A549 (cell line): ENCODE data around the gene RHEB. TPM values are rescaled to one million over a fixed set of nuclear protein-coding genes. Genes with fewer than 3 reads are reported as not detected.

Experiments
- ATAC-seq, 2 experiments: fragments of 200-7000 bp in 1 of 2; fragments of >200 bp in 1 of 2; cut with Nextera tagmentation in 1 of 2; cut with Tn5 transposase in 1 of 2; 3 replicates each; pipeline versions ENCODE4 v1.8.0 to v1.9.1; 2018 to 2020; ENCODE audit warnings: mild to moderate bottlenecking in 1 of 2, moderate library complexity in 1 of 2
- CTCF ChIA-PET: fragments of 300-600 bp; sonication (Branson Sonifier 250); formaldehyde crosslinking; extraction: SDS; loops from one replicate; lab custom pipeline; 2021; ENCODE audit warnings: antibody characterized with exemption, inconsistent platforms; lab: Yijun Ruan, JAX
- POLR2A ChIA-PET: fragments of 350-600 bp; formaldehyde crosslinking; extraction: SDS; loops from one replicate; lab custom pipeline; 2021; ENCODE audit warnings: antibody characterized with exemption, inconsistent platforms; lab: Yijun Ruan, JAX
- DNase-seq, 2 experiments: peaks; one replicate each; pipeline versions ENCODE4 v3.0.0 to v3.0.0-alpha.2; 2011 to 2016; ENCODE audit warnings: low read depth in 1 of 2, low spot score in 1 of 2
- FAIRE-seq: peaks from 2 replicates; lab custom pipeline; 2011; peaks lifted over from hg19 to GRCh38; lab: Jason Lieb, UNC
- H3K27ac ChIP-seq, 2 experiments: fragments of >200 bp; sonication (Bioruptor Twin); formaldehyde crosslinking; 3 replicates each; pipeline ENCODE4 v1.5.1; 2016 to 2017
- H3K4me1 ChIP-seq: fragments of >200 bp; sonication (Bioruptor Twin); formaldehyde crosslinking; 3 replicates; pipeline ENCODE4 v1.6.1; 2016
- H3K4me2 ChIP-seq: fragments of >200 bp; sonication (Bioruptor Twin); formaldehyde crosslinking; 3 replicates; pipeline ENCODE4 v1.6.1; 2016
- H3K4me3 ChIP-seq: fragments of >200 bp; sonication (Bioruptor Twin); formaldehyde crosslinking; 3 replicates; pipeline ENCODE4 v1.5.1; 2016
- H3K9me3 ChIP-seq: fragments of >200 bp; sonication (Bioruptor Twin); formaldehyde crosslinking; 3 replicates; pipeline ENCODE4 v1.6.1; 2016
- BHLHE40 ChIP-seq: IDR thresholded peaks from 2 replicates; pipeline ENCODE4 v1.6.1; 2012; ENCODE audit warnings: low read depth, low read length, inconsistent platforms
- CBX8 ChIP-seq: fragments of 200-600 bp; sonication (generic); IDR thresholded peaks from 2 replicates; pipeline ENCODE4 v1.6.1; 2016
- CHD4 ChIP-seq: fragments of 200-600 bp; sonication (generic); IDR thresholded peaks from 2 replicates; pipeline ENCODE4 v1.6.1; 2016; ENCODE audit warnings: antibody characterized with exemption, mild to moderate bottlenecking, borderline replicate concordance
- E2F6 ChIP-seq: IDR thresholded peaks from 2 replicates; pipeline ENCODE4 v1.6.1; 2012; ENCODE audit warnings: low read depth, borderline replicate concordance
- EHF ChIP-seq: fragments of 250-450 bp; sonication (Bioruptor Pico); IDR thresholded peaks from 2 replicates; pipeline ENCODE4 v1.5.0; 2020; ENCODE audit warnings: mild to moderate bottlenecking
- EHMT2 ChIP-seq: fragments of 200-600 bp; sonication (generic); IDR thresholded peaks from 2 replicates; pipeline ENCODE4 v1.6.1; 2016; ENCODE audit warnings: antibody characterized with exemption, low read depth, mild to moderate bottlenecking, moderate library complexity
- FOSB ChIP-seq: fragments of 250-450 bp; sonication (Bioruptor Pico); IDR thresholded peaks from 2 replicates; pipeline ENCODE4 v1.5.0; 2020; ENCODE audit warnings: mild to moderate bottlenecking, moderate library complexity
- HES2 ChIP-seq: fragments of >200 bp; sonication (Bioruptor Twin); formaldehyde crosslinking; IDR thresholded peaks from 2 replicates; pipeline ENCODE4 v1.6.1; 2016
- HEYL ChIP-seq: fragments of 250-450 bp; sonication (Bioruptor Pico); IDR thresholded peaks from 2 replicates; pipeline ENCODE4 v1.8.0; 2021; ENCODE audit warnings: mild to moderate bottlenecking, moderate library complexity
- HMGXB4 ChIP-seq: fragments of 250-450 bp; sonication (Bioruptor Pico); IDR thresholded peaks from 2 replicates; pipeline ENCODE4 v1.5.0; 2021; ENCODE audit warnings: mild to moderate bottlenecking, moderate library complexity, borderline replicate concordance
- HOXA7 ChIP-seq: fragments of 250-450 bp; sonication (Bioruptor Pico); IDR thresholded peaks from 2 replicates; pipeline ENCODE4 v1.5.0; 2020; ENCODE audit warnings: mild to moderate bottlenecking, moderate library complexity
- JUNB ChIP-seq: fragments of >200 bp; sonication (Bioruptor Twin); formaldehyde crosslinking; IDR thresholded peaks from 2 replicates; pipeline ENCODE4 v1.6.1; 2016
- KDM5A ChIP-seq: fragments of 200-600 bp; sonication (generic); IDR thresholded peaks from 2 replicates; pipeline ENCODE4 v1.6.1; 2016; ENCODE audit warnings: antibody characterized with exemption, mild to moderate bottlenecking
- MAFK ChIP-seq: fragments of 450-650 bp; IDR thresholded peaks from 2 replicates; pipeline ENCODE4 v1.6.1; 2014; ENCODE audit not compliant: partially characterized antibody
- MYC ChIP-seq: IDR thresholded peaks from 2 replicates; pipeline ENCODE4 v1.6.1; 2012; ENCODE audit warnings: mild to moderate bottlenecking, inconsistent platforms, low read length, improper control_type of control experiment, borderline replicate concordance
- NFE2L2 ChIP-seq: fragments of 150-350 bp; conservative IDR thresholded peaks from 2 replicates; pipeline ENCODE4 v1.6.1; 2014; ENCODE audit warnings: low read length
- POLR2A ChIP-seq: IDR thresholded peaks from 2 replicates; pipeline ENCODE4 v1.6.1; 2012; ENCODE audit warnings: mild to moderate bottlenecking, low read length
- POLR2AphosphoS2 ChIP-seq: conservative IDR thresholded peaks from 2 replicates; pipeline ENCODE4 v1.6.1; 2012; ENCODE audit warnings: low read length, improper control_type of control experiment, inconsistent platforms
- RAD21 ChIP-seq, 2 experiments: fragments of >200 bp in 1 of 2; sonication (Bioruptor Twin) in 1 of 2; formaldehyde crosslinking in 1 of 2; IDR thresholded peaks in 1 of 2; conservative IDR thresholded peaks in 1 of 2; 2 replicates in 1 of 2; 3 replicates in 1 of 2; pipeline ENCODE4 v1.6.1; 2012 to 2018; ENCODE audit warnings: inconsistent platforms in 1 of 2
- RFX5 ChIP-seq: fragments of 450-650 bp; IDR thresholded peaks from 2 replicates; pipeline ENCODE4 v1.7.1; 2014; ENCODE audit warnings: antibody characterized with exemption, mild to moderate bottlenecking, moderate library complexity
- RNF2 ChIP-seq: fragments of 200-600 bp; sonication (generic); IDR thresholded peaks from 2 replicates; pipeline ENCODE4 v1.6.1; 2016; ENCODE audit warnings: low read depth, mild to moderate bottlenecking, antibody characterized with exemption, moderate library complexity, borderline replicate concordance
- ZC3H11A ChIP-seq: fragments of 450-650 bp; IDR thresholded peaks from 2 replicates; pipeline ENCODE4 v1.6.1; 2014; ENCODE audit warnings: antibody characterized with exemption, mild to moderate bottlenecking
- ZFP36 ChIP-seq: fragments of 450-650 bp; IDR thresholded peaks from 2 replicates; pipeline ENCODE4 v1.6.1; 2014; ENCODE audit warnings: borderline replicate concordance; ENCODE audit not compliant: partially characterized antibody
- ZNF302 ChIP-seq: fragments of 250-450 bp; sonication (Bioruptor Pico); IDR thresholded peaks from 2 replicates; pipeline ENCODE4 v1.9.0; 2021; ENCODE audit warnings: inconsistent platforms, mild to moderate bottlenecking, moderate library complexity
- WGBS: methylation state at CpG from one replicate; pipeline ENCODE4 v1.1.6; 2017; ENCODE audit errors: missing lambda C conversion rate; 5-methylcytosine and 5-hydroxymethylcytosine counted together
- polyA plus RNA-seq, 4 experiments: library from polyadenylated mRNA; depleted of rRNA in 3 of 4; stranded (reverse); fragments of >200 nt; fragmentation: RNase III in 1 of 4; extraction: RNeasy Plus Mini Kit Qiagen cat#74134 plus additional on column Dnase treatment in 1 of 4; gene quantifications; 2 replicates in 3 of 4; 3 replicates in 1 of 4; pipeline ENCODE4 v1.2.3, GENCODE V29; 2011 to 2017

Gene RHEB
- polyA plus RNA-seq, 2 of the 4 experiments (the other 2 are of a cell fraction): 110 to 198 TPM

- no peak for ATAC-seq
- Histone ChIP-seq H3K27ac (peak overlapping the region in 1 of 2 experiments; percentile 35; a peak in 2 of 6 replicates), H3K4me3 (no peak overlapping the region), H3K4me2 (no peak overlapping the region), H3K9me3 (0 out of 3 replicates have a peak, but pooled peaks cover 3% of the 10 kb centered on the region), H3K4me1 (peaks cover 8% of the 10 kb centered on the region; the same call in 2 of the 3 replicates)
- 93% methylated on average over 11 of the region's 15 CpGs for WGBS
- CTCF ChIA-PET: interaction anchor here (1.2 to 16.5 kb wide), 3 partner anchors 53 to 306 kb away, joined by 3 to 438 read pairs (median 7); no protein-coding TSS in a partner anchor
- FAIRE-seq: no peak
- TF ChIP-seq KDM5A: no peak
- TF ChIP-seq ZC3H11A: no peak
- TF ChIP-seq ZNF302 (CRISPR knock-in tag): no peak
- TF ChIP-seq CBX8: no peak
- no peak for TF ChIP-seq EHF (CRISPR knock-in tag)
- TF ChIP-seq RAD21 (conservative IDR thresholded peaks at IDR 0.05 in 1 of 2, IDR thresholded peaks at IDR 0.05 in 1 of 2): no peak
- no peak for TF ChIP-seq HMGXB4 (CRISPR knock-in tag)
- no peak for TF ChIP-seq HOXA7 (CRISPR knock-in tag)
- TF ChIP-seq RFX5: no peak
- no peak for TF ChIP-seq POLR2A
- TF ChIP-seq HES2: no peak
- POLR2A ChIA-PET: no interaction called here
- DNase-seq: no peak
Measured at GRCh38 chr7:151452680-151453325, 66.9 kb downstream of the RHEB start.

GRCh38 chr7:151451626-151452571 lies 67.8 kb downstream of the RHEB start:
- ATAC-seq (no peak), DNase-seq (no peak), FAIRE-seq (no peak)
- H3K4me3 ChIP-seq: no peak overlapping the region
- peak overlapping the region in 1 of 2 experiments; percentile 35; a peak in 1 of 6 replicates for H3K27ac ChIP-seq
- POLR2A ChIA-PET: no interaction called here
- H3K4me1 ChIP-seq: peaks cover 8% of the 10 kb centered on the region; the same call in 2 of the 3 replicates
- CTCF ChIA-PET: interaction anchor here (1.4 to 16.5 kb wide), 3 partner anchors 52 to 137 kb away, joined by 3 to 438 read pairs (median 4); no protein-coding TSS in a partner anchor
- H3K4me2 ChIP-seq: no peak overlapping the region
- 85% methylated on average over 10 of the region's 23 CpGs for WGBS
- TF ChIP-seq POLR2AphosphoS2 (no peak), HEYL (CRISPR knock-in tag) (no peak), NFE2L2 (no peak), RNF2 (no peak), ZFP36 (no peak), BHLHE40 (no peak), CHD4 (no peak), JUNB (no peak), MAFK (no peak), MYC (no peak), E2F6 (no peak), FOSB (CRISPR knock-in tag) (no peak), EHMT2 (no peak)
- no peaks in the 10 kb centered on the region for H3K9me3 ChIP-seq
